GM19328 (cell line): ENCODE data around the gene NR4A2.
"Not testable (repeated sequence)": the region's sequence is repeated elsewhere in the genome, so short reads cannot be mapped to it uniquely, and the experiment has no call there.

Source experiments
- ATAC-seq: cut with Tn5 transposase; IDR thresholded peaks from one replicate; pipeline ENCODE4 v1.9.1; 2021; ENCODE audit warnings: mild to moderate bottlenecking, moderate library complexity; ENCODE audit not compliant: unreplicated experiment

The NR4A2 gene

DNA sequence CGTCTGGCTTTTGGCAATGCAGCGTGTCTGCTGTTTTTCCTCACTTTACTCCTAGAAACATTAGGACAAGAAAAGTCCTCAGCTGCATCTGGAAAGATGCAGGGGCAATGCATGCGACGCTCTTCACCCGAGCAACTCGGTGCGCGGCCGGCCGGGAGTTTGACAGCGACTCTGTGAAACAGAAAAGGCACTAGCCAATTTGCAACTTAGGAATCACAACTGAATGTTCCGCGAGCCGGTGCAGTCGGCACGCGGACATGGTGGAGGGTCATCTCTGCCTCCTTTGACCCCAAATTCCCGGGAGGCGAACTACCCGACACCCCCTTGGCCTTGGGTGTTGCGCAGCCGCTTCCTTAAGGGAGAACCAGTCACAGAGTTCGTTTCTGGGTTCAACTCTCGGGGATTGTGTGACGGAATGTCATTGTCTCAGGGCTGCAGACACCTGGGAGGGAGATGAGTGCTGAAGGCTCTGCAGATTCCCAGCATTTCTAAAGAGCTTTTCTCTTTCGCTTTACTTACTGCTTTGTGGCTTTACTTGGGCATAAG lies 9.8 kb downstream of the NR4A2 start:
- no peak for ATAC-seq

DNA sequence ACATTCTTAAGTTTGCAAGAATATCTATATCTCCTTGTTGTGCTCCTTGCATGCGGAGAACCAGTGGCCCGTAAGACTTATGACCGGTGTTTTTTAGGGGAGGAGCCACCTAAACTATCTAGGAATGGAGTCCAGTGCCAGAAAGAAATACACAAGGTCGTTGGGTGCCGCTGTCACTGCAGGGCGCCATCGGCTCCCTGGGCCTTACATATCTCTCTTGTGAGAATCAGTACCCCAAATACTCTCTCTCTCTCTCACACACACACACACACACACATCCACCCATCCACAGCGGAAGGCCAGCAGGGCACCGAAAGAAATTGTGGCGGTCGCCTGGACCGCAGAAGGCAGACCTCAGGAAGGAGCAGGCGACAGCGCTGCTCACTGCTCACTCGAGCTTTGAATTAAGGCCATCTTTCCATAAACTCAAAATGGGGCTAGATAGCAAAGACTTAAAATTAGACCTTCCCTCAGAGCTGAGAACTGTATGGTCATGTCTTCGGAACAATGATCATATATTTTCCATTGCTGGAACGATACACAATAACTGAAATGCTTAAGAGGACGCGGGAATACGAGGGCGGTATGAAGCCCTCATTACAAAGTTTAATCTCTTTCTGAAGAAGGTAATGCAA lies 10.4 kb downstream of the NR4A2 start:
- ATAC-seq = no peak

DNA sequence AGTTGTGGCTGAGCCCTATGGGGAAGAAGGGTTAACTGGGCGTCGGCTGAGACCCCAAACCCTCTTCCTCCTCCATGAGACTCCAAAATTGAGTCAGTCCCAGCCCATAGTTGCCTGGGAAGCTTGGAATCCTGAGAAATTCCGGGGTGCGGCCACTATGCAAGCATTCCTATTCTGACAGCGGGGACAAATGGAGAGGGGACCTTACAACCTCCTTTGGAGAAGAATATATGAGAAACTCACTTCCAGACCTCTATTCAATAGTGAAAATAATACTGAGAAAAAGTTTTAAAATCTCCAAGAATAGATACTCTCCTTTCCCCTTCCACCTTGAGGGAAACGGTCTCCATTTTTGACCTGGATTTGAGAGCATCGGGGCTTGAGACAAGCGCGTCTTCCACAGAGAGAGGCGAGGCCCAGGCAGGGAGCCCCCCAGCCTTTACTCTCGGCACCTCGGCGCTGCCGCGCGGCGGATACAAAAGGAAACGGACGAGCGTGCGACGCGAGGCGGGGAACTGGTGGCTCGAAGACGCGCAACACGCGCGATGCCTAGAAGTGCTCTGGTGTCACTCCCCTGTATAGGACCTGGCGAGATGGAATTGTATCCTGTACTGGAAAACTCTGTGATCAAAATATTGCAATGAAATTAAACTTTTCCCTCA lies 11.1 kb downstream of the NR4A2 start:
- ATAC-seq = peak; percentile 48

GRCh38 chr2:156320486-156321098 lies 11.9 kb downstream of the NR4A2 start:
- ATAC-seq = no peak

GRCh38 chr2:156319811-156320485 lies 12.6 kb downstream of the NR4A2 start:
- no peak for ATAC-seq

GRCh38 chr2:156317631-156318030 lies 14.9 kb downstream of the NR4A2 start:
- no peak for ATAC-seq

DNA sequence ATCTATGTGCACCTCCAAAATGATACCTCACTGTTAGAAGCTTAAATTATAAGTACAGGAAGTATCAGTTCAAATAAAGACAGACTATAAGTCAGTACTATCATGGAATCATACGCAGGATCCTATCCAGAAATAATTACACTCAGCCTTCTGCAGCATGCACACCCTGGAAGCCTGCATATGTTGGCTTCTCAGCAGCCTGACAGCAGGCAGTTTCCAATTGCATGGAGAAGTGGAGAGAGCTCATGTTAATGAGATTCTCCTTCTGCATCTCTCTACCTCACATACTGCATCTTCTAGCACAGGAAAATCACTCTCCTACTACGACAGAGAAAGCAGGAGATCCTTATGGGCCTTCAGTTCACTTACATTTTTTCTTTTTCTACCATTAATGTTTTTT lies 20.5 kb downstream of the NR4A2 start:
- no peak for ATAC-seq

DNA sequence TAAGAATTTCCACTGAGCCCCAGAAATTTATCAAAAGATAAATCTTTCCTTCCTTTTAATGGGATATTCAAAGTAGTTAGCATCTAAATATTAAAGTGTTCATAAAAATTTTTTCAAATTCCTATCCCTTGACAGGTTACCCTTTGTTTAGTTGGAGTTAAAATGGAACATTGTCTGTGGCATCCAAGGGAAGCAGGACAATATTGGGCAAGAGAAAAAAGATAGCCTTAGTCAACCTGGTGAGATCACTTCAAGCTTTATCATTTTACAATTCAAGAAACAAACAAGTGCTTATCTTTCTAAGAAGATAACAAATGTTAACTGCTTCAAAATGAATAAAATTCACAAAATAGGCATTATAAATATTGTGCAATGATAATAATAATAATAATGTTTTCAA lies 21.7 kb downstream of the NR4A2 start:
- no peak for ATAC-seq

DNA sequence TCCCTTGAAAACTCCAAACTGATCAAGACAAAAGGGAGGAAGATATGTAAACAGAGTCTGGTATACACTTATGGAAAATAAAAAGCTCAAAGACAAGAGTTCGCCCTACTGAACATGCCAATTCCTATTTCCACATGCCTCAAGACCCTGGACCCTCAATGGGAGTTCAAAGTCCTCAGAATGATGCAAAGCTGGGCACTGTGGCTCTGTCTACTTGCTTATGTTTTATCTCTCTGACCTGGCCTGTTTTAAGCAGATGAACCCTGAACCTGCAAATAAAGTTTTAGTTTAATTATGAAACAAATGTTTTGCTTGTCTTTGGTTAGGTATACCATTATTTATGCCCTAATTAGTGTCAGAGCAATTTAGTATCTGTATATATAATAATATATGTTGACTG lies 22.6 kb downstream of the NR4A2 start:
- ATAC-seq = no peak

DNA sequence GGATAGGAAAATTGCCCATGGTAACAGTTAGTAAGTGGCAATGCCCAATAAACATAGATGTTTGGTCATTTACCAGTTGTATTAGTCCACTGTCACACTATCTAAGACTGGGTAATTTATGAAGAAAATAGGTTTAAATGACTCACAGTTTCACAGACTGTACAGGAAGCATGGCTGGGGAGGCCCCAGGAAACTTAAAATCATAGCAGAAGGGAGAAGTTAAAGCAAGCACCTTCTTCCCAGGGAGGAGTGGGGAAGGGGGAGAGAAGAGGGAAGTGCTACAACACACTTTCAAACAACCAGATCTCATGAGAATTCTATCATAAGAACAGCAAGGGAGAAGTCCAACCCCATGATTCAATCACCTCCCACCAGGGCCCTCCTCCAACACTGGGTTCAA lies 23.4 kb downstream of the NR4A2 start:
- ATAC-seq = no peak

- no peak for ATAC-seq
Observed at GRCh38 chr2:156306821-156307220, 25.7 kb downstream of the NR4A2 start.

DNA sequence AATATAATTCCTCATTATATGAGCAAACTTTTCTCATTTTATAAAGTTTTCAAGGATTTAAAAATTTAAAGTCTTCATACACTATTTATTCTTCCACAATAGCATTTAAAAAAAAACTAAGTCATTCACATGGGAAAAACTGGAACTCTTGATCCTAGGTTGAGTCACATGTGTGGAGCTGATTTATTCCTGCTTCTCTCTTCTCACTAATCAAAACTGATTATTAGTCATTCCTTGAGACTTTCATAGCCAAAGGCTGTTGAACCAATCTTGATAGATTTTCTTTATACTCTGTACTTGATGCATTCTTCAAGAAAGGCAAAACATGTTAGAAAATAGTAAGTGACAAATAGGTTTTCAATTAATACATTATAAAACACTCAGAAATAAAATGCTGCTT lies 27.4 kb downstream of the NR4A2 start:
- no peak for ATAC-seq

DNA sequence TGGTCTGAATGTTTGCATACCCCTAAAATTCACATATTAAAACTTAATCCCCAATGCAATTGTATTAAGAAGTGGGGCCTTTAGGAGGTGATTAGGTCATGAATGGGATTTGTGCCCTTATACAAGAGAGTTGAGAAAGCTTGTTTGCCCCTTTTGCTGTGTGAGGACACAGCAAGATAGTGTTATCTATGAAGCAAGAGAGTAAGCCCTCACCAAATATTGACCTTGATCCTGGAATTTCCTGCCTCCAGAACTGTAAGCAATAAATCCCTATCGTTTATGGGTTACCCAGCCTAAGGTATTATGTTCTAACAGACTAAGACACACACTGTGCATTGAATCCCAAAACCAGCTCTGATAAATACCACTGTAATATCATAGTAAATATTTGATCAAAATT lies 32.2 kb downstream of the NR4A2 start:
- no peak for ATAC-seq

DNA sequence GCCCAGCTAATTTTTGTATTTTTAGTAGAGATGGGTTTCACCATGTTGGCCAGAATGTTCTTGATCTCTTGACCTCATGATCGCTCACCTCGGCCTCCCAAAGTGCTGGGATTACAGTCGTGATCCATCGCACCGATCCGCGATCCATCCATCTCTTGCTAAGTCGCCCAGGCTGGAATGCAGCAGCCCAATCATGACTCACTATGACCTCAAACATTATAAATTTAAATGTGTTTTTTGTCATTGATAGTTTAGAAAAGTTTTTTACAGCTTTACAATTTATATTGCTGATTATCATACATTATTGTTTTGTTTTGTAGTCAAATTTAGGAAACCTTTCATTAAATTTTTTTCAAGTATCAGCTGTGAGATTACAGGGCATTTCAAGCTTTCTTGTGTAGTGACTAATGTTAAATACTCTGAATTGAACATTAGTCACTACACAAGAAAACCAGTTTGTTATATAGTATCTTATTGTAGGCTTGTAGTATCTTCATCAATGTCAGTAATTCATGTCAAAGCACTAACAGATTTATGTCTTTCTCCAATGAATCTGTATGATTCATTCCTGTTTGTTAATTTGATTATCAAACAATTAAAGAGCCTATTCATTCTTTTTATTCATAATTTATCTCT lies 37.5 kb downstream of the NR4A2 start:
- ATAC-seq = no peak

GRCh38 chr2:156293382-156293781 lies 39.1 kb downstream of the NR4A2 start:
- ATAC-seq = not testable (repeated sequence)

GRCh38 chr2:156279446-156280150 lies 52.9 kb downstream of the NR4A2 start:
- no peak for ATAC-seq
